ENCODE results near the gene IL2RA. TPM values are rescaled to one million over a fixed set of nuclear protein-coding genes. Genes with fewer than 3 reads are reported as not detected.

Gene IL2RA
- total RNA-seq, 1 donor from 2014 or later, result not detected

- H3K36me3 Mint-ChIP-seq (ENCODE audit: low read depth, unreplicated experiment), result no peaks in the 10 kb centered on the region
Measured at GRCh38 chr10:6013413-6014192, 48.6 kb downstream of the IL2RA start.

GRCh38 chr10:6012121-6012905, 49.9 kb downstream of the IL2RA start:
- H3K4me1 Mint-ChIP-seq (ENCODE audit: unreplicated experiment), result peaks cover 6% of the 10 kb centered on the region
- H3K27me3 Mint-ChIP-seq (ENCODE audit: unreplicated experiment), result peaks cover 4% of the 10 kb centered on the region
- TF ChIP-seq CTCF (IDR thresholded peaks at IDR 0.05; ENCODE audit: unreplicated experiment), result no peak
- no peak for DNase-seq (ENCODE audit: low spot score)
- H3K36me3 Mint-ChIP-seq (ENCODE audit: low read depth, unreplicated experiment), result peaks cover 3% of the 10 kb centered on the region
- no peak overlapping the region for H3K27ac Mint-ChIP-seq (ENCODE audit: unreplicated experiment)
- no peak overlapping the region for H3K4me3 Mint-ChIP-seq (ENCODE audit: unreplicated experiment)
- no peaks in the 10 kb centered on the region for H3K9me3 Mint-ChIP-seq (ENCODE audit: unreplicated experiment)

More at GRCh38 chr10:6013413-6014192, 48.6 kb downstream of the IL2RA start:
- Mint-ChIP-seq H3K9me3 (ENCODE audit: unreplicated experiment) (no peaks in the 10 kb centered on the region), H3K27me3 (ENCODE audit: unreplicated experiment) (peaks cover 6% of the 10 kb centered on the region), H3K4me1 (ENCODE audit: unreplicated experiment) (peaks cover 6% of the 10 kb centered on the region), H3K27ac (ENCODE audit: unreplicated experiment) (no peak overlapping the region), H3K4me3 (ENCODE audit: unreplicated experiment) (no peak overlapping the region)
- no peak for DNase-seq (ENCODE audit: low spot score)
- TF ChIP-seq CTCF (IDR thresholded peaks at IDR 0.05; ENCODE audit: unreplicated experiment), result no peak

GRCh38 chr10:6011558-6011957, 50.6 kb downstream of the IL2RA start:
- Mint-ChIP-seq H3K27ac (ENCODE audit: unreplicated experiment) (no peak overlapping the region), H3K36me3 (ENCODE audit: low read depth, unreplicated experiment) (peaks cover 3% of the 10 kb centered on the region), H3K27me3 (ENCODE audit: unreplicated experiment) (peaks cover 2% of the 10 kb centered on the region), H3K4me3 (ENCODE audit: unreplicated experiment) (no peak overlapping the region), H3K9me3 (ENCODE audit: unreplicated experiment) (no peaks in the 10 kb centered on the region), H3K4me1 (ENCODE audit: unreplicated experiment) (no peaks in the 10 kb centered on the region)
- DNase-seq (ENCODE audit: low spot score), result no peak
- no peak for TF ChIP-seq CTCF (IDR thresholded peaks at IDR 0.05; ENCODE audit: unreplicated experiment)

GRCh38 chr10:6010569-6010968, 51.6 kb downstream of the IL2RA start:
- Mint-ChIP-seq H3K4me1 (ENCODE audit: unreplicated experiment) (no peaks in the 10 kb centered on the region), H3K9me3 (ENCODE audit: unreplicated experiment) (no peaks in the 10 kb centered on the region), H3K36me3 (ENCODE audit: low read depth, unreplicated experiment) (peaks cover 3% of the 10 kb centered on the region), H3K27ac (ENCODE audit: unreplicated experiment) (no peak overlapping the region), H3K4me3 (ENCODE audit: unreplicated experiment) (no peak overlapping the region), H3K27me3 (ENCODE audit: unreplicated experiment) (peaks cover 2% of the 10 kb centered on the region)
- no peak for DNase-seq (ENCODE audit: low spot score)
- no peak for TF ChIP-seq CTCF (IDR thresholded peaks at IDR 0.05; ENCODE audit: unreplicated experiment)

GRCh38 chr10:6009961-6010360, 52.2 kb downstream of the IL2RA start:
- no peak for DNase-seq (ENCODE audit: low spot score)
- Mint-ChIP-seq H3K9me3 (ENCODE audit: unreplicated experiment) (no peaks in the 10 kb centered on the region), H3K4me1 (ENCODE audit: unreplicated experiment) (no peaks in the 10 kb centered on the region), H3K27me3 (ENCODE audit: unreplicated experiment) (peaks cover 2% of the 10 kb centered on the region), H3K36me3 (ENCODE audit: low read depth, unreplicated experiment) (peaks cover 3% of the 10 kb centered on the region), H3K27ac (ENCODE audit: unreplicated experiment) (no peak overlapping the region), H3K4me3 (ENCODE audit: unreplicated experiment) (no peak overlapping the region)
- no peak for TF ChIP-seq CTCF (IDR thresholded peaks at IDR 0.05; ENCODE audit: unreplicated experiment)

Measured in endothelial cell (in vitro differentiated cells).